Measurements from ENCODE around the gene PPTC7. TPM values are rescaled to one million over a fixed set of nuclear protein-coding genes. Genes with fewer than 3 reads are reported as not detected.

PPTC7 gene
- total and polyA plus RNA-seq, 10 of the 15 experiments (the other 5 are each of a cell fraction or from before 2014, with no cell fraction given): 4.0 to 69.6 (median 12.3) TPM

DNA sequence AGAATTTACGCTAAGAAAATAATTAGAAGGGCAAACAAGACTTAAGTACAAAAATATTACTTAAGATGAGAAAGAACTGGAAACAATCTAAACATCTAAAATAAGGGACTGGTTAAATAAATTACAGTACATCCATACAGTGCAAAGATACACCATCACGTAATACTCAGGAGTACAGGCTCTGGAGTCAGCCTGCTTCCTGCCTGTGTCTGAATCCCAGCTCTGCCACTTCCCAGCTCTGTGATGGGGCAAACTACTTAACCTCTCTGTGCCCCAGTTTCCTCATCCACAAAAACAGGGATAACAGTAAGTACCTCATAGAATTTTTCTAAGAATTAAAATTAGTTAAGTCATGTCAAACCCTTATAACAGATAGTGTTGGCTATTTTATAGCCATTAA lies 36.0 kb downstream of the PPTC7 start:
- Histone ChIP-seq H3K27me3 (replicated peaks in 1 of 2; ENCODE audit: control insufficient read depth in 2 of 2, insufficient read depth in 2 of 2, low read length in 1 of 2) (no peaks in the 10 kb centered on the region), H3K9me3 (replicated peaks; ENCODE audit: control insufficient read depth, insufficient read depth, low read length) (no peaks in the 10 kb centered on the region), H3K4me2 (ENCODE audit: control insufficient read depth, insufficient read depth) (no peak overlapping the region), H3K9ac (ENCODE audit: control insufficient read depth, insufficient read depth, low read length) (no peak overlapping the region), H2AFZ (ENCODE audit: control insufficient read depth, low read depth, low read length) (no peak overlapping the region), H3K4me1 (ENCODE audit: control insufficient read depth, insufficient read depth, low read length) (peaks cover 30% of the 10 kb centered on the region), H3K79me2 (ENCODE audit: control insufficient read depth, insufficient read depth, low read length) (peaks cover 82% of the 10 kb centered on the region), H3K27ac (ENCODE audit: control insufficient read depth, insufficient read depth) (no peak overlapping the region), H4K20me1 (ENCODE audit: control insufficient read depth, insufficient read depth) (peaks cover 4% of the 10 kb centered on the region), H3K36me3 (ENCODE audit: control insufficient read depth in 2 of 2, insufficient read depth in 2 of 2, low read length in 1 of 2) (peaks cover 6 to 47% of the 10 kb centered on the region in 2 experiments), H3K4me3 (no peak overlapping the region)
- intact Hi-C loops (cut with micrococcal nuclease; ENCODE audit: unreplicated experiment) (loop anchor here (5.0 kb wide), 1 partner anchor 35 kb away; no protein-coding TSS in a partner anchor), in situ Hi-C loops (cut with MboI) (no loop called here)
- FAIRE-seq (no peak), ATAC-seq (no peak), DNase-seq (ENCODE audit: low read depth, low spot score) (no peak)
- no peak for TF ChIP-seq ZBTB33 (IDR thresholded peaks at IDR 0.05)
- TF ChIP-seq, protein P1, sequence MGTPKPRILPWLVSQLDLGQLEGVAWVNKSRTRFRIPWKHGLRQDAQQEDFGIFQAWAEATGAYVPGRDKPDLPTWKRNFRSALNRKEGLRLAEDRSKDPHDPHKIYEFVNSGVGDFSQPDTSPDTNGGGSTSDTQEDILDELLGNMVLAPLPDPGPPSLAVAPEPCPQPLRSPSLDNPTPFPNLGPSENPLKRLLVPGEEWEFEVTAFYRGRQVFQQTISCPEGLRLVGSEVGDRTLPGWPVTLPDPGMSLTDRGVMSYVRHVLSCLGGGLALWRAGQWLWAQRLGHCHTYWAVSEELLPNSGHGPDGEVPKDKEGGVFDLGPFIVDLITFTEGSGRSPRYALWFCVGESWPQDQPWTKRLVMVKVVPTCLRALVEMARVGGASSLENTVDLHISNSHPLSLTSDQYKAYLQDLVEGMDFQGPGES (IDR thresholded peaks at IDR 0.05): no peak
- TF ChIP-seq YY1 (IDR thresholded peaks at IDR 0.05; ENCODE audit: low read depth, low read length): no peak
- no peak for TF ChIP-seq ZBED1 (IDR thresholded peaks at IDR 0.05; ENCODE audit: borderline replicate concordance)
- no peak for TF ChIP-seq FOXK2 (IDR thresholded peaks at IDR 0.05)
- TF ChIP-seq ZNF207 (IDR thresholded peaks at IDR 0.05; ENCODE audit: borderline replicate concordance): no peak
- no peak for TF ChIP-seq HCFC1 (IDR thresholded peaks at IDR 0.05; ENCODE audit: low read length)
- TF ChIP-seq HDAC6 (IDR thresholded peaks at IDR 0.05; ENCODE audit: unreplicated experiment): no peak
- TF ChIP-seq SP1 (IDR thresholded peaks at IDR 0.05; ENCODE audit: low read depth, low read length): no peak
- no TSS peak for BruUV-seq (replicated peaks)
- RAD21 ChIA-PET (ENCODE audit: unreplicated experiment): interaction anchor here (0.7 to 2.6 kb wide), 2 partner anchors 14 to 54 kb away, joined by 3 to 7 read pairs; no protein-coding TSS in a partner anchor
- POLR2A ChIA-PET: interaction anchor here (0.5 to 2.6 kb wide), 2 partner anchors 29 to 33 kb away, joined by 3 to 12 read pairs; no protein-coding TSS in a partner anchor
- CTCF ChIA-PET: no interaction called here
- SMC1A ChIA-PET (ENCODE audit: uncharacterized antibody, unreplicated experiment): interaction anchor here (0.9 kb wide), 1 partner anchor 50 kb away, joined by 3 read pairs; no protein-coding TSS in a partner anchor
- 100% methylated on average over 2 of the region's 2 CpGs for WGBS (ENCODE audit: insufficient coverage, insufficient replicate concordance, low lambda C conversion rate, missing lambda C conversion rate)

Data from GM12878 (cell line).